Neural crest cell (in vitro differentiated cells): ENCODE data around the gene CFAP221. TPM values are rescaled to one million over a fixed set of nuclear protein-coding genes. Genes with fewer than 3 reads are reported as not detected.

Source experiments
- DNase-seq: peaks from one replicate; pipeline ENCODE4 v3.0.0; 2021; ENCODE audit warnings: low read depth, mixed read lengths, low spot score
- H3K27ac Mint-ChIP-seq: one replicate; pipeline ENCODE4 v1.8.0; 2021; ENCODE audit warnings: mild to moderate bottlenecking, mixed read lengths; ENCODE audit not compliant: unreplicated experiment
- H3K27me3 Mint-ChIP-seq: 2 replicates; pipeline ENCODE4 v1.8.0; 2021; ENCODE audit warnings: low read depth, mild to moderate bottlenecking, mixed read lengths
- H3K36me3 Mint-ChIP-seq: 2 replicates; pipeline ENCODE4 v1.8.0; 2021; ENCODE audit warnings: low read depth, mild to moderate bottlenecking, mixed read lengths
- H3K4me1 Mint-ChIP-seq: 2 replicates; pipeline ENCODE4 v1.8.0; 2021; ENCODE audit warnings: mixed read lengths
- H3K4me3 Mint-ChIP-seq: one replicate; pipeline ENCODE4 v1.8.0; 2021; ENCODE audit warnings: mild to moderate bottlenecking, mixed read lengths
- H3K9me3 Mint-ChIP-seq: 2 replicates; pipeline ENCODE4 v1.8.0; 2021; ENCODE audit warnings: mixed read lengths
- long read RNA-seq: library from polyadenylated mRNA; unstranded; transcript quantifications from one replicate; pipeline ENCODE4 v2.0.0, GENCODE V29; 2020
- total RNA-seq: library from RNA; stranded (reverse); gene quantifications from 2 replicates; pipeline ENCODE4 v1.2.1, GENCODE V29; 2021
- TF ChIP-seq, protein P1 (sequence below): fragments of 200-600 bp; sonication (generic); conservative IDR thresholded peaks from 2 replicates; pipeline ENCODE4 v1.5.0; 2021; ENCODE audit warnings: antibody characterized with exemption, mild to moderate bottlenecking

CFAP221 gene
- total RNA-seq = 2.0 and 3.0 TPM in 2 replicates
- long read RNA-seq, partial matches to known transcripts = 1 of 2 reads
- long read RNA-seq, other reads (novel, unspliced or antisense) = 1 of 2 reads

DNA sequence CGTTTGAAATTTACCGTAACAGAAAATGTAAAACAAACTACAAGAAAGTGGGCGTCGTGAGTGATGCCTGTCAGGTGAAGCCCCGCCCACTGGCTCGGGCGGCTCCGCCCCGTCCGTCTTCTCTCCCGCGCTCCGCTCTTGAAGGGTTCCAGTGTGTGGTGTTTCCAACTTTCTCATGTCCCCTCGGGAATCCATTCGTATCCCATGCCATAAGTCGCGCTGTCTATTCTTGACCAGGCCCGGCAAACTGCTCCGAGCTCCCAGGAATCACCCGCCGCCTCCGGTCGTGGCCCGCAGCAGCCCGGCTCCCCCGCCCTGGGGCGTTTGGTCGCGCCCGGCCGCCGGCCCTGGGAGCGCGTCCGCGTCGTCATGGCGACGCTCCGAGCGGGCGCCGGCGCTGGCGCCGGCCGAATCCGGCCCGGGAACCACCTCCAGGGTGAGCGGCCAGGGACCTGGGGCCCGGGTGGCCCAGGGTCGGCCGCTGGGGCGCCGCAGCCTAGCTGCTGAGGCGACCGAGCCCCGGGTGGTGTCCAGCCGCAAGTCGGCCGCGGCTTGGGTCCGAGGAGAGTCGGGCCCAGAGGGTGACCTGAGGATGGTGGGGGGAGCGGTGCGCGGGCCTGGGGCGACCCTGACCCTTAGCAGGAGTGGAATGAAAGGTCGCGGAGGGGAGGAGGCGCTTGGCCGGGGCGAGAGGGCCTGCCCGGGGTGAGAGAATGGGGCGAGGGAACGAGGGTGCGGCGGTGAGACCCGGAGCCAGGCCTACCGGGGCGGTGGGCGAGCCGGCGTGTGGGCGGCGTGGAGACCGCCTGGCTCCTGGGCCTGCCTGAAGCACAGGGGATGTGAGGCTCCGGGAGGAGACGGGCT, at the start of gene CFAP221:
Gene CFAP221 (plus strand): TSS at position 375 of the 864 bp plus-strand sequence. CDS start 1,683 bp downstream, outside the sequence.
- H3K27me3 Mint-ChIP-seq = peaks cover 15% of the 10 kb centered on the region
- H3K4me1 Mint-ChIP-seq = peaks cover 36% of the 10 kb centered on the region
- TF ChIP-seq, protein P1, sequence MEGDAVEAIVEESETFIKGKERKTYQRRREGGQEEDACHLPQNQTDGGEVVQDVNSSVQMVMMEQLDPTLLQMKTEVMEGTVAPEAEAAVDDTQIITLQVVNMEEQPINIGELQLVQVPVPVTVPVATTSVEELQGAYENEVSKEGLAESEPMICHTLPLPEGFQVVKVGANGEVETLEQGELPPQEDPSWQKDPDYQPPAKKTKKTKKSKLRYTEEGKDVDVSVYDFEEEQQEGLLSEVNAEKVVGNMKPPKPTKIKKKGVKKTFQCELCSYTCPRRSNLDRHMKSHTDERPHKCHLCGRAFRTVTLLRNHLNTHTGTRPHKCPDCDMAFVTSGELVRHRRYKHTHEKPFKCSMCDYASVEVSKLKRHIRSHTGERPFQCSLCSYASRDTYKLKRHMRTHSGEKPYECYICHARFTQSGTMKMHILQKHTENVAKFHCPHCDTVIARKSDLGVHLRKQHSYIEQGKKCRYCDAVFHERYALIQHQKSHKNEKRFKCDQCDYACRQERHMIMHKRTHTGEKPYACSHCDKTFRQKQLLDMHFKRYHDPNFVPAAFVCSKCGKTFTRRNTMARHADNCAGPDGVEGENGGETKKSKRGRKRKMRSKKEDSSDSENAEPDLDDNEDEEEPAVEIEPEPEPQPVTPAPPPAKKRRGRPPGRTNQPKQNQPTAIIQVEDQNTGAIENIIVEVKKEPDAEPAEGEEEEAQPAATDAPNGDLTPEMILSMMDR = no peak
- peak; percentile 73 for DNase-seq
- H3K9me3 Mint-ChIP-seq = no peaks in the 10 kb centered on the region
- peak within 1 kb of the TSS; percentile 99 for H3K27ac Mint-ChIP-seq
- peak within 1 kb of the TSS; percentile 95 for H3K4me3 Mint-ChIP-seq
- no peaks in the 10 kb centered on the region for H3K36me3 Mint-ChIP-seq

DNA sequence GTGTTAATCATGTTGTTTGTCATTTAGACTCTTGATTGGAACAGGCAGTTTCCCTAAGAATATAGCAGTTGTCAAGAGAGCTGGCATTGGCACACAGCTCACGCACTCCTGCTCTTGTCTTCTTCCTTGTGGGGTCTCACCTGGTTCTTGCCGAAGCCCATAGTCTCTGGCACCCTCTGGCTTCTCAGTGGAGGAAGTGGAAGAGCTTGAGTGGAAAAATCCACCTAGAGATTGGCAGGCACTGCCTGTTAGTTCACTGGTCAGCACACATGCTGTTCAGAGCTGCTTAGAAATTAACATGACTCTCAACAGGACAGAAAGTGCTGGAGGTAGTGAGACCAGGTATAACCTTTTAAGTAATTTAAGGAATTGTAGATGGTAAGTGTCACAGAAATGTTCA, 48.3 kb upstream of the CFAP221 start:
- H3K27me3 Mint-ChIP-seq = peaks cover 41% of the 10 kb centered on the region
- peaks cover 7% of the 10 kb centered on the region for H3K36me3 Mint-ChIP-seq
- H3K4me1 Mint-ChIP-seq = no peaks in the 10 kb centered on the region
- H3K4me3 Mint-ChIP-seq = no peak overlapping the region
- H3K27ac Mint-ChIP-seq = no peak overlapping the region
- peaks cover 3% of the 10 kb centered on the region for H3K9me3 Mint-ChIP-seq
- TF ChIP-seq, protein P1 = no peak
- DNase-seq = no peak

DNA sequence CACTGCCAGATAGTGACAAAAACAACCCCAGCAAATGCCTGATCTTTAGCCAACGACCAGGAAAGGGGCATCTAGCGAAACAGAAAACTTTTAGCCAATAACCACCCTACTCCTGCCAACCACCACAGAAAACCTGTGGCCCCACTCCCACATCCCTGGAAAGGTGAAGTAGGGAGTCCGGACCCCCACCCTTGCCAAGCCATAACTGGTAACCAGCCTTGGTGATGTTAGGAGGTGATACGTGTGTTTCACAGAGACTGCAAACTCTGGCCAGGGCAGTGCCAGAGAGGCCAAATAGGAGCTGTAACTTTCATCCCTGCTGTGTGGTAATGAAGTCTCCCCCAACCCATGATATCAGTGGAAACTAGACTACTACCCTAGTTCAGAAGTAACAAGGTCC, 47.6 kb upstream of the CFAP221 start:
- Mint-ChIP-seq H3K4me3 (no peak overlapping the region), H3K36me3 (peaks cover 10% of the 10 kb centered on the region), H3K27ac (no peak overlapping the region), H3K27me3 (peaks cover 41% of the 10 kb centered on the region), H3K4me1 (no peaks in the 10 kb centered on the region), H3K9me3 (peaks cover 8% of the 10 kb centered on the region)
- TF ChIP-seq, protein P1 = no peak
- DNase-seq = no peak

DNA sequence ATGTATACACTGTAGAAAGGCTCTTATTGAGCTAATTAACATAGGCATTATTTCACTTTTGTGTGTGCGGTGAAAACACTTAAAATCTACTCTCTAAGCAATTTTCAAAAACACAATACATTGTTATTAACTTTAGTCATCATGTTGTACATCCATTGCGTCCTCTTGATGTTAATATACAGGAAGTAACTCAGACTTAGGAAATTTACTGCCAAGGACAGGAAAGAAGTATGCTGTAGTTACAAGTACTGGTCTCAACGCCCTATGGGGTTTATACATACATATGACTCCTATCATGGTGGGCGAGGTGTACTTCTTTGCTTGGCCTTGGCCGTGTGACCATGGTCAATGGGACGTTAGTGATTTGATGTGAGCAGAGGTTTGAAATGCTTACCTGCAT, 35.5 kb upstream of the CFAP221 start:
- Mint-ChIP-seq H3K4me3 (no peak overlapping the region), H3K27ac (no peak overlapping the region), H3K9me3 (no peaks in the 10 kb centered on the region), H3K27me3 (peaks cover 25% of the 10 kb centered on the region), H3K4me1 (no peaks in the 10 kb centered on the region), H3K36me3 (no peaks in the 10 kb centered on the region)
- TF ChIP-seq, protein P1 = no peak
- no peak for DNase-seq

DNA sequence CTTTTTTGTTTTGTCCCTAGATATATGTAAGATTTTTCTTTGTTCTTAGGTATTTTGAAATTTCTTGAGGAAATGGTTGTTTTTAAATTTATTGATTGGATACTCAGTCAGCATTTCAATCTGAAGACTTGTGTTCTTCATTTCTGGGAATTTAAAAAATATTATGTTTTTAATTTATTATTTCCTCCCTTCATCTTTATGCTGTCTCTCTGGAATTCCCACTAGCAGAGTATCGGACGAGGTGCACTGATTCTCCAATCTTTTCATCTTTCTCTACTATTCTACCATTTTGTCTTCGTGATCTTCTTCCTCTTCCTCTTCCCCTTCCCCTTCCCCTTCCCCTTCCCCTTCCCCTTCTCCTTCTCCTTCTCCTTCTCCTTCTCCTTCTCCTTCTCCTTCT, 32.3 kb upstream of the CFAP221 start:
- Mint-ChIP-seq H3K27ac (no peak overlapping the region), H3K36me3 (no peaks in the 10 kb centered on the region)

More for the DNA sequence above, 32.3 kb upstream of the CFAP221 start:
- Mint-ChIP-seq H3K4me1 (no peaks in the 10 kb centered on the region), H3K9me3 (peaks cover 2% of the 10 kb centered on the region), H3K27me3 (peaks cover 47% of the 10 kb centered on the region), H3K4me3 (no peak overlapping the region)
- TF ChIP-seq, protein P1 = no peak
- no peak for DNase-seq
